ENCODE measurements around the gene TRIM7. TPM values are rescaled to one million over a fixed set of nuclear protein-coding genes. Genes with fewer than 3 reads are reported as not detected.

The TRIM7 gene
- total RNA-seq, 1 experiment from 2014 or later, result 28.1 TPM

GRCh38 chr5:181198106-181198685, 6.8 kb downstream of the TRIM7 start:
- POLR2A ChIA-PET (ENCODE audit: unreplicated experiment), result no interaction called here
- DNase-seq (no peak), ATAC-seq (no peak)
- intact Hi-C loops (cut with micrococcal nuclease), result no loop called here
- Histone ChIP-seq H3K27me3 (ENCODE audit: low read length) (no peaks in the 10 kb centered on the region), H3K27ac (ENCODE audit: low read length) (no peak overlapping the region), H3K79me2 (ENCODE audit: low read length) (no peaks in the 10 kb centered on the region), H3K9me3 (ENCODE audit: low read length) (no peaks in the 10 kb centered on the region), H3K4me1 (ENCODE audit: insufficient read depth, low read length) (peaks cover 2% of the 10 kb centered on the region), H3K4me3 (ENCODE audit: low read length) (no peak overlapping the region), H3K9ac (ENCODE audit: low read length) (no peak overlapping the region), H3K9me2 (replicated peaks; ENCODE audit: low read length) (no peaks in the 10 kb centered on the region), H4K20me1 (ENCODE audit: low read length) (no peaks in the 10 kb centered on the region), H2AFZ (ENCODE audit: low read length) (no peak overlapping the region), H3F3A (ENCODE audit: low read length, unreplicated experiment) (no peaks in the 10 kb centered on the region), H3K36me3 (ENCODE audit: low read depth, low read length) (no peaks in the 10 kb centered on the region), H3K4me2 (ENCODE audit: low read length) (no peak overlapping the region)
- TF ChIP-seq EZH2 (IDR thresholded peaks at IDR 0.05; ENCODE audit: low read length, unreplicated experiment) (no peak), EZH2phosphoT487 (IDR thresholded peaks at IDR 0.05; ENCODE audit: borderline replicate concordance, low read length) (no peak), CTCF (conservative IDR thresholded peaks at IDR 0.05; ENCODE audit: low read depth, low read length) (no peak)
- no TSS peak for BruUV-seq (replicated peaks)
- CTCF ChIA-PET, result no interaction called here

GRCh38 chr5:181197326-181197951, 7.6 kb downstream of the TRIM7 start:
- no peak for DNase-seq
- no TSS peak for BruUV-seq (replicated peaks)
- intact Hi-C loops (cut with micrococcal nuclease), result no loop called here
- POLR2A ChIA-PET (ENCODE audit: unreplicated experiment), result no interaction called here
- H3K36me3 ChIP-seq (ENCODE audit: low read depth, low read length), result no peaks in the 10 kb centered on the region
- H3K27me3 ChIP-seq (ENCODE audit: low read length), result no peaks in the 10 kb centered on the region
- peaks cover 5% of the 10 kb centered on the region for H3F3A ChIP-seq (ENCODE audit: low read length, unreplicated experiment)
- no peak overlapping the region for H3K4me2 ChIP-seq (ENCODE audit: low read length)
- no peaks in the 10 kb centered on the region for H3K9me2 ChIP-seq (replicated peaks; ENCODE audit: low read length)
- H4K20me1 ChIP-seq (ENCODE audit: low read length), result no peaks in the 10 kb centered on the region
- TF ChIP-seq EZH2phosphoT487 (IDR thresholded peaks at IDR 0.05; ENCODE audit: borderline replicate concordance, low read length) (no peak), CTCF (conservative IDR thresholded peaks at IDR 0.05; ENCODE audit: low read depth, low read length) (no peak), EZH2 (IDR thresholded peaks at IDR 0.05; ENCODE audit: low read length, unreplicated experiment) (no peak)
- H3K4me3 ChIP-seq (ENCODE audit: low read length), result no peak overlapping the region
- H3K4me1 ChIP-seq (ENCODE audit: insufficient read depth, low read length), result peaks cover 10% of the 10 kb centered on the region
- CTCF ChIA-PET, result no interaction called here
- H2AFZ ChIP-seq (ENCODE audit: low read length), result no peak overlapping the region
- H3K27ac ChIP-seq (ENCODE audit: low read length), result no peak overlapping the region
- no peak for ATAC-seq
- no peaks in the 10 kb centered on the region for H3K79me2 ChIP-seq (ENCODE audit: low read length)
- no peak overlapping the region for H3K9ac ChIP-seq (ENCODE audit: low read length)
- no peaks in the 10 kb centered on the region for H3K9me3 ChIP-seq (ENCODE audit: low read length)

- H3K9ac ChIP-seq (ENCODE audit: low read length), result no peak overlapping the region
- no peak overlapping the region for H2AFZ ChIP-seq (ENCODE audit: low read length)
- no peak overlapping the region for H3K4me3 ChIP-seq (ENCODE audit: low read length)
- H3K9me2 ChIP-seq (replicated peaks; ENCODE audit: low read length), result no peaks in the 10 kb centered on the region
- ATAC-seq, result no peak
- no TSS peak for BruUV-seq (replicated peaks)
- H3K4me1 ChIP-seq (ENCODE audit: insufficient read depth, low read length), result peaks cover 13% of the 10 kb centered on the region
- TF ChIP-seq EZH2 (IDR thresholded peaks at IDR 0.05; ENCODE audit: low read length, unreplicated experiment) (no peak), EZH2phosphoT487 (IDR thresholded peaks at IDR 0.05; ENCODE audit: borderline replicate concordance, low read length) (no peak), CTCF (conservative IDR thresholded peaks at IDR 0.05; ENCODE audit: low read depth, low read length) (no peak)
- no peaks in the 10 kb centered on the region for H3K79me2 ChIP-seq (ENCODE audit: low read length)
- no peaks in the 10 kb centered on the region for H3K27me3 ChIP-seq (ENCODE audit: low read length)
- H3K4me2 ChIP-seq (ENCODE audit: low read length), result no peak overlapping the region
- no peaks in the 10 kb centered on the region for H4K20me1 ChIP-seq (ENCODE audit: low read length)
- H3K27ac ChIP-seq (ENCODE audit: low read length), result no peak overlapping the region
- no peaks in the 10 kb centered on the region for H3K36me3 ChIP-seq (ENCODE audit: low read depth, low read length)
- ChIA-PET CTCF (no interaction called here), POLR2A (ENCODE audit: unreplicated experiment) (no interaction called here)
- peaks cover 6% of the 10 kb centered on the region for H3F3A ChIP-seq (ENCODE audit: low read length, unreplicated experiment)
- intact Hi-C loops (cut with micrococcal nuclease), result no loop called here
- H3K9me3 ChIP-seq (ENCODE audit: low read length), result no peaks in the 10 kb centered on the region
- no peak for DNase-seq
Measured at GRCh38 chr5:181195249-181195761, 9.7 kb downstream of the TRIM7 start.
